Ramos (cell line): ENCODE measurements around the gene DOP1A.

Source experiments
- in situ Hi-C: fragments of 300-500 bp; cut with MboI; formaldehyde crosslinking; loops from one replicate; pipeline ENCODE4 v1.14.3; 2022; ENCODE audit warnings: low sequenced_read_pairs; ENCODE audit not compliant: unreplicated experiment

The DOP1A gene

GRCh38 chr6:83192456-83192855, 125.0 kb downstream of the DOP1A start:
- in situ Hi-C loops = loop anchor here (10.0 kb wide), 1 partner anchor 128 kb away; the partner anchor contains the start of genes DOP1A and UBE3D

- in situ Hi-C loops = loop anchor here (10.0 kb wide), 1 partner anchor 128 kb away; the partner anchor contains the start of genes DOP1A and UBE3D
Observed at GRCh38 chr6:83192871-83193746, 125.6 kb downstream of the DOP1A start, which contains the start of the genes PGM3 and RWDD2A. Gene PGM3 (minus strand): TSS chr6:83193265. CDS start chr6:83191012, 2,253 bp downstream. Gene RWDD2A (plus strand): TSS chr6:83193357. CDS start chr6:83194452, 1,095 bp downstream.

- in situ Hi-C loops = loop anchor here (10.0 kb wide), 1 partner anchor 129 kb away; the partner anchor contains the start of genes DOP1A and UBE3D
Observed at GRCh38 chr6:83193747-83194566, 126.5 kb downstream of the DOP1A start.

- in situ Hi-C loops = loop anchor here (10.0 kb wide), 1 partner anchor 134 kb away; the partner anchor contains the start of genes DOP1A and UBE3D
Observed at GRCh38 chr6:83198486-83199172, 131.2 kb downstream of the DOP1A start.

- in situ Hi-C loops = loop anchor here (10.0 kb wide), 1 partner anchor 135 kb away; the partner anchor contains the start of genes DOP1A and UBE3D
Observed at GRCh38 chr6:83199173-83199862, 131.8 kb downstream of the DOP1A start.

GRCh38 chr6:83199863-83200225, 132.4 kb downstream of the DOP1A start:
- in situ Hi-C loops = loop anchor here (10.0 to 25.0 kb wide), 2 partner anchors 135 to 938 kb away; partner anchors contain the start of genes DOP1A and UBE3D

GRCh38 chr6:83202031-83202430, 134.6 kb downstream of the DOP1A start:
- in situ Hi-C loops = loop anchor here (25.0 kb wide), 1 partner anchor 940 kb away; no protein-coding TSS in a partner anchor

- in situ Hi-C loops = loop anchor here (25.0 kb wide), 1 partner anchor 953 kb away; no protein-coding TSS in a partner anchor
Observed at GRCh38 chr6:83215131-83216047, 147.9 kb downstream of the DOP1A start.

GRCh38 chr6:83216806-83217205, 149.3 kb downstream of the DOP1A start:
- in situ Hi-C loops = loop anchor here (25.0 kb wide), 1 partner anchor 955 kb away; no protein-coding TSS in a partner anchor
